Measurements from ENCODE around the gene ZC3H4. TPM values are rescaled to one million over a fixed set of nuclear protein-coding genes. Genes with fewer than 3 reads are reported as not detected.

Gene ZC3H4
- total RNA-seq, 2 donors from 2014 or later, result 35.3 to 49.1 TPM

GRCh38 chr19:47040869-47041268 is 72.7 kb downstream of the ZC3H4 start:
- H3K4me3 ChIP-seq, result no peak overlapping the region
- intact Hi-C loops (cut with DNase I), result no loop called here
- TF ChIP-seq POLR2A (IDR thresholded peaks at IDR 0.05) (no peak), CTCF (IDR thresholded peaks at IDR 0.05) (no peak), POLR2AphosphoS5 (IDR thresholded peaks at IDR 0.05) (no peak)
- no peaks in the 10 kb centered on the region for H3K27me3 ChIP-seq (replicated peaks; ENCODE audit: insufficient read depth)
- H3K27ac ChIP-seq, result no peak overlapping the region
- H3K36me3 ChIP-seq, result no peaks in the 10 kb centered on the region
- DNase-seq (ENCODE audit: low spot score), result no peak
- WGBS, result 80% methylated on average over 8 of the region's 8 CpGs
- no peaks in the 10 kb centered on the region for H3K4me1 ChIP-seq (replicated peaks)
- no peaks in the 10 kb centered on the region for H3K9me3 ChIP-seq

DNA sequence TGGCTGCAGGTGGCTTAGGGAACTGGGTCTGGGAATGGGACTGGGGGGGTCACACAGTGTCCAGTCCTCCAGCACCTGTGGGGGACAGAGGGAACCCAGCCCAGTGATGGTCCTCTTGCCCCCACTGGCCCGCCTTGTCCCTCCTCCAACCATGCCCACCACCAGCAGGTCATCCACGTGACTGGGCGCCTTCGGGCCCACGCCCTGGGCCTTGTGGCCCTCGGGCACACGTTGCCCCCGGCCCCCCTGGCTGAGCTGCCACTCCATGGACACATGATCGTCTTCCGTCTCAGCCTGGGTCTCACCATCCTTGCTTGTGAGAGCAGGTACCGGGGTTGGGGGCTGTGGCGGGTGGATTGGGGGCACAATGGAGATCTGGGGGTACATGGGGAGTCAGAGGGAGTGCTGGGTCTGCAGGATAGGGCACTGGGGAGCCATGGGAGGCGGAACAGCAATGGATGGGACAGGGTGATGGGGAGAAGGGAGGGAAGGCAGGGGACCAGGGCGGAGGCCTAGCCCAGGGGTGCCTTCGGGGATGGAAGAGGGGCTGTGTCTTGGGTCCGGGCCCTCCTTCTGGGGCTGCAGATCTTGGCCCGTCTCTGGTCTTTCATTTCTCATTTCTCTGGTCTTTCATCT is 74.2 kb downstream of the ZC3H4 start:
- no peaks in the 10 kb centered on the region for H3K4me1 ChIP-seq (replicated peaks)
- no peak overlapping the region for H3K27ac ChIP-seq
- no peak overlapping the region for H3K4me3 ChIP-seq
- no peaks in the 10 kb centered on the region for H3K27me3 ChIP-seq (replicated peaks; ENCODE audit: insufficient read depth)
- intact Hi-C loops (cut with DNase I), result loop anchor here (10.0 kb wide), 1 partner anchor 85 kb away; no protein-coding TSS in a partner anchor
- 88% methylated on average over 16 of the region's 17 CpGs for WGBS
- no peaks in the 10 kb centered on the region for H3K36me3 ChIP-seq
- no peak for DNase-seq (ENCODE audit: low spot score)
- no peak for TF ChIP-seq POLR2A (IDR thresholded peaks at IDR 0.05)
- no peak for TF ChIP-seq CTCF (IDR thresholded peaks at IDR 0.05)
- no peak for TF ChIP-seq POLR2AphosphoS5 (IDR thresholded peaks at IDR 0.05)
- H3K9me3 ChIP-seq, result no peaks in the 10 kb centered on the region

DNA sequence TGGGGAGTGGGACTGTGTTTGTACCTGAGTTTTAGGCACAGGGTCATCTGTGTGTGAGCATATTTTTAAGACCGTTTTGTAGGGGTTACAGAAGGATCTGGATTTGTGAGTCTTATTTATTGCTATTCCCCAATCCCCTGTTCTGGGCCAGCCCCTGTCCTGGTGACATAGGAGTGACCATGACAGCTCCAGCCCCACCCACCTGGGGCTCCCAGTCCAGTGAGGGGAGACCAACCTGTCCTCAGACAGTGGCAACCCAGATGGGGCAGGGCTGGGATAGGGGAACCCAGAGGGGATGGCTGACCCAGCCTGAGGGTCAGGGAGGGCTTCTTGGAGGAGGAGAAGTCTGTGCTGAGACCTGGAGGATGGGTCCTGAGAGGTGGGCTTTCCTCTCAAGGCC is 75.8 kb downstream of the ZC3H4 start:
- Histone ChIP-seq H3K4me1 (replicated peaks) (no peaks in the 10 kb centered on the region), H3K36me3 (no peaks in the 10 kb centered on the region), H3K27me3 (replicated peaks; ENCODE audit: insufficient read depth) (no peaks in the 10 kb centered on the region), H3K4me3 (no peak overlapping the region), H3K9me3 (no peaks in the 10 kb centered on the region), H3K27ac (no peak overlapping the region)
- no peak for DNase-seq (ENCODE audit: low spot score)
- TF ChIP-seq POLR2A (IDR thresholded peaks at IDR 0.05), result no peak
- TF ChIP-seq POLR2AphosphoS5 (IDR thresholded peaks at IDR 0.05), result no peak
- TF ChIP-seq CTCF (IDR thresholded peaks at IDR 0.05), result no peak
- intact Hi-C loops (cut with DNase I), result loop anchor here (10.0 kb wide), 1 partner anchor 87 kb away; no protein-coding TSS in a partner anchor
- 83% methylated on average over 1 of the region's 1 CpG for WGBS

DNA sequence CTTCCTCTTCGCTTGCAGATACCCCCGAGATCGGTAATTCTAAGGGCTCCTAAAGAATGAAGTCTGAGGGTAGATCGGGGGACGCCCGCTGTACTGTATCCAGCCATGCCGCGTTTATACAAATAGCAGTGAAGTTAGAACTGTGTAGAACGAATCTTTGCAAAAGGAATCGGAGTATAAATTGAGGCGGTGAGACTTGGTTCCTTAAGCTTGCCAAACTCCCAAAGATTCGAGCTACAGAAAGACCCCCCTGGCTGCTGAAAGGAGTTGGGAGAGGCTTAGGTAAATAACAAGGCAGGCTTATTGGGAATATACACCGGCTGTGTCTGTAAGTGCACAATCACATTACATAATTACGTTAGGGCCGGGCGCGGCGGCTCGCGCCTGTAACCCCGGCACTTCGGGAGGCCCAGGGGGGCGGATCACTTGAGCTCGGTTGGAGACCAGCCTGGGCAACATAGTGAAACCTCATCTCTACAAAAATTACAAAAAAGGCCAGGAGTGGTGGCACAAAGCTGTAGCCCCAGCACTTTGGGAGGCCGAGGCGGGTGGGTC is 77.4 kb downstream of the ZC3H4 start:
- intact Hi-C loops (cut with DNase I), result loop anchor here (10.0 kb wide), 1 partner anchor 89 kb away; no protein-coding TSS in a partner anchor
- peak in 1 of 4 experiments; percentile 4 for TF ChIP-seq CTCF (IDR thresholded peaks at IDR 0.05)
- no peak for TF ChIP-seq POLR2A (IDR thresholded peaks at IDR 0.05)
- WGBS, result 8% methylated on average over 26 of the region's 26 CpGs

More for the DNA sequence above, 77.4 kb downstream of the ZC3H4 start:
- Histone ChIP-seq H3K4me1 (replicated peaks) (no peaks in the 10 kb centered on the region), H3K4me3 (peak overlapping the region; percentile 29 to 36), H3K27me3 (replicated peaks; ENCODE audit: insufficient read depth) (no peaks in the 10 kb centered on the region), H3K27ac (peak overlapping the region; percentile 69 to 75), H3K9me3 (no peaks in the 10 kb centered on the region), H3K36me3 (no peaks in the 10 kb centered on the region)
- no peak for DNase-seq (ENCODE audit: low spot score)
